ENCODE data around the gene ARL14EP. TPM values are rescaled to one million over a fixed set of nuclear protein-coding genes. Genes with fewer than 3 reads are reported as not detected.

The ARL14EP gene
- total RNA-seq, 1 experiment from 2014 or later: 25.3 TPM

- BruUV-seq (replicated peaks): no TSS peak
- no peak overlapping the region for H3K4me2 ChIP-seq (ENCODE audit: low read length)
- no peak overlapping the region for H3K27ac ChIP-seq (ENCODE audit: low read depth, low read length)
- ChIA-PET POLR2A (no interaction called here), CTCF (no interaction called here), RAD21 (ENCODE audit: low non-redundant PET in 1 of 2, low total read pairs in 2 of 2, uncharacterized antibody in 2 of 2, unreplicated experiment in 2 of 2) (no interaction called here)
- no peak overlapping the region for H3K4me3 ChIP-seq (replicated peaks in 1 of 2; ENCODE audit: low read depth in 1 of 2, low read length in 2 of 2)
- TF ChIP-seq SRF (IDR thresholded peaks at IDR 0.05; ENCODE audit: low read depth) (no peak), SP1 (IDR thresholded peaks at IDR 0.05; ENCODE audit: low read depth) (no peak), ELF1 (IDR thresholded peaks at IDR 0.05; ENCODE audit: borderline replicate concordance, low read depth) (no peak), ZFX (IDR thresholded peaks at IDR 0.05) (no peak), RAD21 (IDR thresholded peaks at IDR 0.05; ENCODE audit: low read depth) (no peak), CTCF (IDR thresholded peaks at IDR 0.05 in 2 of 3, conservative IDR thresholded peaks at IDR 0.05 in 1 of 3; ENCODE audit: borderline replicate concordance in 1 of 3, insufficient read depth in 1 of 3, low read depth in 2 of 3, low read length in 2 of 3) (no peak), EZH2 (IDR thresholded peaks at IDR 0.05) (no peak), YY1 (IDR thresholded peaks at IDR 0.05; ENCODE audit: extremely low read depth, insufficient replicate concordance, low read depth, low read length) (no peak), EGR1 (IDR thresholded peaks at IDR 0.05; ENCODE audit: low read depth) (no peak), FOSL1 (IDR thresholded peaks at IDR 0.05; ENCODE audit: low read depth) (no peak), ATF3 (IDR thresholded peaks at IDR 0.05) (no peak)
- no peaks in the 10 kb centered on the region for H4K20me1 ChIP-seq (ENCODE audit: insufficient read depth)
- ATAC-seq (no peak), DNase-seq (ENCODE audit: low read depth, low spot score) (no peak)
- no peaks in the 10 kb centered on the region for H3K9me2 ChIP-seq (ENCODE audit: insufficient read depth)
- no peaks in the 10 kb centered on the region for H3K9me3 ChIP-seq (ENCODE audit: control insufficient read depth in 1 of 2, insufficient read depth in 1 of 2, low read depth in 1 of 2, low read length in 2 of 2)
- no peak overlapping the region for H2AFZ ChIP-seq (ENCODE audit: low read depth, low read length, poor library complexity, severe bottlenecking)
- peaks cover 25% of the 10 kb centered on the region; the same call in 1 of the 2 replicates for H3K27me3 ChIP-seq (ENCODE audit: insufficient read depth, low read length)
- H3K9ac ChIP-seq (ENCODE audit: low read length): no peak overlapping the region
- intact Hi-C loops (cut with micrococcal nuclease): no loop called here
- no peaks in the 10 kb centered on the region for H3K4me1 ChIP-seq (ENCODE audit: control insufficient read depth in 1 of 2, insufficient read depth in 2 of 2, low read length in 2 of 2)
- H3K36me3 ChIP-seq (ENCODE audit: control insufficient read depth in 1 of 2, insufficient read depth in 2 of 2, low read length in 2 of 2): no peaks in the 10 kb centered on the region
- H3K79me2 ChIP-seq (ENCODE audit: insufficient read depth, low read length): no peaks in the 10 kb centered on the region
Measured at GRCh38 chr11:30365793-30366517, 43.1 kb downstream of the ARL14EP start.
